ENCODE data around the gene STAM2.
"Not testable (repeated sequence)": the region's sequence is repeated elsewhere in the genome, so short reads cannot be mapped to it uniquely, and the experiment has no call there.

The STAM2 gene

GRCh38 chr2:152183401-152184073, 8.0 kb upstream of the STAM2 start:
- in situ Hi-C loops (cut with MboI; ENCODE audit: low pct_unique_long_range_greater_than_20kb, low sequenced_read_pairs, unreplicated experiment) = loop anchor here (10.0 kb wide), 1 partner anchor 451 kb away; no protein-coding TSS in a partner anchor

GRCh38 chr2:152177667-152178066, 2.1 kb upstream of the STAM2 start:
- in situ Hi-C loops (cut with MboI; ENCODE audit: low pct_unique_long_range_greater_than_20kb, low sequenced_read_pairs, unreplicated experiment); DNase-seq (ENCODE audit: low spot score): not testable (repeated sequence)

More at GRCh38 chr2:152183401-152184073, 8.0 kb upstream of the STAM2 start:
- TF ChIP-seq CTCF (IDR thresholded peaks at IDR 0.05; ENCODE audit: extremely low read depth, insufficient read depth, missing control alignments) = no peak
- no peak for DNase-seq (ENCODE audit: low spot score)

GRCh38 chr2:152176113-152176714, 651 bp upstream of the STAM2 start:
- in situ Hi-C loops (cut with MboI; ENCODE audit: low pct_unique_long_range_greater_than_20kb, low sequenced_read_pairs, unreplicated experiment) = no loop called here
- DNase-seq (ENCODE audit: low spot score) = peak; percentile 39
- no peak for TF ChIP-seq CTCF (IDR thresholded peaks at IDR 0.05; ENCODE audit: extremely low read depth, insufficient read depth, missing control alignments)

GRCh38 chr2:152175012-152175367, 573 bp downstream of the STAM2 start:
- in situ Hi-C loops (cut with MboI; ENCODE audit: low pct_unique_long_range_greater_than_20kb, low sequenced_read_pairs, unreplicated experiment) = no loop called here
- no peak for DNase-seq (ENCODE audit: low spot score)
- TF ChIP-seq CTCF (IDR thresholded peaks at IDR 0.05; ENCODE audit: extremely low read depth, insufficient read depth, missing control alignments) = no peak

- DNase-seq (ENCODE audit: low spot score) = no peak
- TF ChIP-seq CTCF (IDR thresholded peaks at IDR 0.05; ENCODE audit: extremely low read depth, insufficient read depth, missing control alignments) = no peak
- in situ Hi-C loops (cut with MboI; ENCODE audit: low pct_unique_long_range_greater_than_20kb, low sequenced_read_pairs, unreplicated experiment) = no loop called here
Measured at GRCh38 chr2:152174574-152174973, 989 bp downstream of the STAM2 start.

- DNase-seq (ENCODE audit: low spot score) = no peak
- in situ Hi-C loops (cut with MboI; ENCODE audit: low pct_unique_long_range_greater_than_20kb, low sequenced_read_pairs, unreplicated experiment) = no loop called here
- no peak for TF ChIP-seq CTCF (IDR thresholded peaks at IDR 0.05; ENCODE audit: extremely low read depth, insufficient read depth, missing control alignments)
Measured at GRCh38 chr2:152173831-152174230, 1.7 kb downstream of the STAM2 start.

GRCh38 chr2:152172201-152172785, 3.3 kb downstream of the STAM2 start:
- in situ Hi-C loops (cut with MboI; ENCODE audit: low pct_unique_long_range_greater_than_20kb, low sequenced_read_pairs, unreplicated experiment); DNase-seq (ENCODE audit: low spot score): not testable (repeated sequence)
